ENCODE measurements around the gene OGFOD3. TPM values are rescaled to one million over a fixed set of nuclear protein-coding genes. Genes with fewer than 3 reads are reported as not detected.

The OGFOD3 gene, protein sequence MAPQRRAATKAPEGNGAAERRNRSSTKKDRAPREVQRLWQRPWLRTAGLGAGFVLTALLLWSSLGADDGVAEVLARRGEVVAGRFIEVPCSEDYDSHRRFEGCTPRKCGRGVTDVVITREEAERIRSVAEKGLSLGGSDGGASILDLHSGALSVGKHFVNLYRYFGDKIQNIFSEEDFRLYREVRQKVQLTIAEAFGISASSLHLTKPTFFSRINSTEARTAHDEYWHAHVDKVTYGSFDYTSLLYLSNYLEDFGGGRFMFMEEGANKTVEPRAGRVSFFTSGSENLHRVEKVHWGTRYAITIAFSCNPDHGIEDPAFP
- 18.0 to 26.1 TPM (median 23.2 TPM) in 5 replicates for total RNA-seq (2022; extraction: Qiagen RNA extraction)

DNA sequence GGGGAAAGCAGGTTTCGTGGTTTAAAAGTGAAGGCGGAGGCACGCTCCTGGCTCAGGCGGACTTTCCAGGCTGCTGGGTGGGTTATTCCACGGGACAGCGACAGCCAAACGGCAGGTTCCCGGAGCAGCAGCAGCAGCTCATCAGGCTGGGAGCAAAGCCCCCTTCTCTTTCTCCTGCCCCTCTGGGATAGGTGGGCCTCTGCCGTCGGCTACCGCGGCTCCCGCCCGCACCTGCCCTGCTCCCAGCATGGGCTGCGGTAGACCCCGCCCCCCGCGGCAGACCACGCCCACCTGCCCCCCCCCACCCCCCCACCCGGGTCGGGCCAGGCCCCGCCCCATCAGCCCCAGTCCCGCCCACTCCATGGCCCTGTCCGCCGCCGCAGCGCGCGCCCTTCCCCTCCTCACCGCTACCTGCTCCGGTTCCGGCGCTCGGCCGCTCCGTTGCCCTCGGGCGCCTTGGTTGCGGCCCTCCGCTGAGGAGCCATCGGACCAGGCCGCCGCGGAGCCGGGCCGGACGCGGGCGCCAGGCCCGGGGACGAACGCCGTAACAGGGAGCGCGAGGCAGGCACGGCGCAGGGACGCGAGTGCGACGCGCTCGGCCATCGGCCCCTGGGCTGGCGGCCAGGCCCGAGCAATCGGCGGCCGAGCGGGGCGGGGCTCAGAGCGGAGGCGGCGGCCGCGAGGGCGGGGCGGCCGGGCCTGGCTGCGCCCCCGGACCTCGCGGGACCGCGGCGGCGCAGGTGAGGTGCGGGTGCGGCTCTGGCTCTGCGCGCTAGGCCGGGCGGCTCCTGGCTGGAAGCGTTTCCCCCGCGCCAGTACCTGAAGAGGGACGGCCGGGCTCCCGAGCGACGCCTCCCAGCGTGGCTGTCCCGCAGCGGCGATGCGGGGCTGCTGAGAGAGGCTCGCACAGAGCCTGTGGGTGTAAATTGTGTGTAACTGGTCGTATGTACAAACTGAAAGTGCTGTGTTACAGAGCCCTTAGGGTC, at the start of gene OGFOD3, which contains the start of gene HEXD:
Gene OGFOD3 (minus strand): TSS at position 586 of the 986 bp plus-strand sequence. CDS start 101 bp downstream, at position 485.
Gene HEXD (plus strand): TSS at position 347 of the 986 bp plus-strand sequence. CDS start 1,453 bp downstream, outside the sequence.

DNA sequence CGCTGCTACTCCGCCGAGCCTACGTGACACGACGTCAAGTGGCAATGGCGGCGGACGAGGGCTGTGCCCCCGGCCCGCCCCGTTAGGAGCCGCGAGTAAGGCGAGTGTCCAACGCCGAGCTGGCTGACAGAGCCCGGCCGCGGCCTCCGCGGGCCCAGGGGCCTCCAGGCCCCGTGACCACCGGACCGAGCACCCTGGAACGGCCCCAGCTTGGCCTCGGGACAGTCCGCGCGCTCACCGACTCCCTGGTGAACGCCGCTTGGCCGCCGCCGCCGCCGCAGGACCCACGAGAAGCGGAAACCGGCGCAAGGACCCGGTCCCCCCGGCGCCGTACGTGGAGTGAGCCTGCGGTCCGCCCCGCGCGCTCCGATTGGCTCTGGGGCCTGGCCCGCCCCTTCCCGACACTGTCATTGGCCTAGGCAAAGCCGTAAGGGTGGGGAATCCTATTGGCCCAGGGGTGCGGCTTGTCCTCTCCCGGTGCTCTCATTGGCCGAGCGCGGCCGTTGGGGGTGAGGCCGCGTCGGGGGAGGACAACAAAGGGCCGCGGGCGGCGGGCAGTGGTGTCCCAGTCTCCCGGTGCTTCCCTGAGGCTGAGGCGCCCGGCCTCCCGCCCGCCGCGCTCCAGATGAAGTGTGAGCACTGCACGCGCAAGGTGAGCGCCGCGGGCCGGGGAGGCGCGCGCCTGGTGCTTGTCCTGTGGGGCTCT, 39.9 kb upstream of the OGFOD3 start, which contains the start of gene NARF:
Gene NARF (plus strand): TSS at position 563 of the 706 bp plus-strand sequence. CDS start 63 bp downstream, at position 626.

DNA sequence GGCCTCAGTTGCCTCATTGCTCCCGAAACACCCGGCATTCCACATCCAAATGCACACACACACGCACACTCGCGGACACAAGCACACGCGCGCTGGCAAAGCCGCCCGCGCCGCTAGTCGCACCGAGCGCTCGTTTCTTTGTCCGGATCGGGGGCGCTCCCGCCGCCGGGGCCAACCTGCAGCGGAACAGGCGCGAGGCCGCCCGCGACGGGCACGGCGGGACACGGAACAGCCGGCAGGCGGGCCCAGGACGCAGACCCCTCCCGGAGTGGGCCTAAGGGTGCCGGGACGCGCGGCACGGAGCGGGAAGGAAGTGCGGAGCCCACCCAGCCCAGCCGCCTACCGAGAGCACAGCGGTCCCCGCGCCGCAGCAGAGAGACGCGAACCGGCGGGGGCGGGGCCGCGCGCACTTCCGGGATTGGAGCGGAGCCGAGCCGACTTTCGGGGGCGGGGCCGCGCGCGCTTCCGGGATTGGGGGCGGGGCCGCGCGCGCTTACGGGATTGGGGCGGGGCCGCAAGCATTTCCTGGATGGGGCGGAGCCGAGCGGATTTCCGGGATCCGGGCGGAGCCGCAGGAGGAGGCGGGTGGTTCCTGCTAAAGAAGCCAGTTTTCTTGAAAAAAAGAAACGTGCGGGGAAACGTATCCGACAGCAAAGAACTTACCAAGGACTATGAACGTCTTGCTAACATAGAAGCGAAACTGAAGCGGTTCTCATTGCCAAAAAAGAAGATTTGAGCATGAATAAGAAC, 32.1 kb upstream of the OGFOD3 start, which contains the start of gene CYBC1:
Gene CYBC1 (minus strand): TSS at position 396 of the 750 bp plus-strand sequence. CDS start 1,498 bp downstream, outside the sequence.

DNA sequence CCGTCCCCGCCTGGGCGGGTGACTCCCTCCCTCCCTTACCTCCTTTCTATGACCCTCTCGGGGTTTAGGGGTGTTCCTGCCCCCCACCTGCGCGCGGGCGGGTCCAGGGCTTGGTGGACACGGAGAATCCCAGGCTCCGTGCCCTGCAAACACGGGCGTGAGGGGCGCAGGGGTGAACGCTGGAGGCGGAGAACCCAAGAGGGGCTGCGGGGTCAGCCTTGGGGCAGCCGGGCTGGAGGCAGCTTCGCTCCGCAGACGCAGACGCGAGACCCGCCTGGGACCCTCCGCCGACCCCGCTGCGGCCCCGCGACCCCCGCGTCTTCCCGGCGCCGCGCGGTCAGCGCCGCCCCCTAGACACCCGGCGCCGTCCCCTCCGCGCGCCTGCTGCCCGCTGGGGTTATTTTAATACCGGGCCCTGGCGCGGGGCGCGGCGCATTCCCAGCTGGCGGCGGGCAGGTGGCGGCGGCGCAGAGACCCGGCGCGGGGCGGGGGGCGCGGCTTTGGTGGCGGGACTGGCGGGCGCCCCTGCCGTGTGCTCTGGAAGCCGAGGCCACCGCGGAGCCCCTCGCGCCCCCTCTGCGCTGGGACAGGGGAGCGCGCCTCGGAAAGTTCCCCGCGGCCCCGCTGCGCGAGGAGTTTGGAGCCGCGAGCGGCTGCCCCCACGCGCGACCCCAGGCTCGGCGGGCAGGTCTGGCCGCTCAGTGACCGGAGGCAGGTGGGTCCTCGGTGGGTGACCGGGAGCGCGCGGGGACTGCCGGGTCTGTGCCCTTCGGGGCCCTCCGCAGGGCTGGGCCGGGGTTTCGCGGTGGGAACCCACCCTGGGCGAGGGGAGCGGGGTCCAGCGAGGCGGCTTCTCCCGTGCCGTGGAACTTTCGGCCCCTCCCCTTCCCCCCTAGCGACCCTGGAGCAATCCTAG, 46.8 kb downstream of the OGFOD3 start, which contains the start of gene UTS2R:
Gene UTS2R (plus strand): TSS at position 433 of the 916 bp plus-strand sequence. CDS start 2,560 bp downstream, outside the sequence.

DNA sequence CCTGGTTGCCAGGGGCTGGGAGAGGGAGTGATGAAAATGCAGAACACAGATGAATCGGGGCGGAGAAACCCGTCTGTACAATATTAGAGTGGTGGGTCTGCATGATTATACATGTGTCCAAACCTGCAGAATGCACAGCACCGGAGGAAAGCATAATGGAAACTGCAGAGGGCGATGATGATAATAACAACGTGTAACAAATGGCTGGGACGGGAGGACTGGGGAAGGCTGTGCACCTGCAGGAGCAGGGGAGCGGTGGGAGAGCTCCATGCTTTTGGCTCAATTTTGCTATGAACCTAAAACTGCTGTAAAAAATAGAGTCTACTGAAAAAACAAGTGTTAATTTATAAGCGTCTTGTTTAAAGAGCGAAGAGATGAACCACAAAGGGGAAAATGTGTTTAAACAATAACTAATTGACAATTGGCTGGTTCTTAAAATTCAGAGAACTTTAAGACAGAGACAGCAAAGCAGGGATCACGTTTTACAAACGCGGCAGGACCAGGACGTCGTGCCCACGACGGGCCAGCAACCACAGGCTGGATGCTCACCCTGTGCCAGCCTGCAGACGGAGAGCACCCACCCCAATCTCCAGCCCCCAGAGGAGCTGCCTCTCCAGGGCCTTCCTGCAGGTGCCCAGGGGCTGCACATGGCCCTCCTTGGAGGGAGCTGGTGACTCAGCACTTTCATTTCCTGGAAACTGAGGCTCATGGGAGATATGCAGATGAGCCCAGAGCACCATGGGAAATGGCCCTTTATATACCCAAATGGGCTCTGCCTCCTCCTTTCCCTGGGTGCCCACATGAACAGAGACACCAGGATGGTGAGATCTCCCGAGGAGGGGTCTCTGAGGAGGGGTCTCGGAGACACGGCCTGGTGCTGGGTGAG, 59.7 kb downstream of the OGFOD3 start, which contains the start of gene TEX19:
Gene TEX19 (plus strand): TSS at position 783 of the 886 bp plus-strand sequence. CDS start 2,904 bp downstream, outside the sequence.

Other genes starting within 250 kb of the OGFOD3 start
- gene CCDC57, start 205.7 kb downstream of the OGFOD3 start, total RNA-seq (2022; extraction: Qiagen RNA extraction), result 16.5 to 28.0 TPM (median 23.8 TPM) in 5 replicates
- 122 to 172 TPM (median 152 TPM) in 5 replicates for gene SLC16A3, start 189.5 kb downstream of the OGFOD3 start, total RNA-seq (2022; extraction: Qiagen RNA extraction)
- gene CSNK1D, start 144.9 kb downstream of the OGFOD3 start, total RNA-seq (2022; extraction: Qiagen RNA extraction), result 191 to 263 TPM (median 245 TPM) in 5 replicates
- gene CD7, start 101.0 kb downstream of the OGFOD3 start, total RNA-seq (2022; extraction: Qiagen RNA extraction), result 0.08 to 0.22 TPM (median 0.15 TPM) in 5 replicates
- gene SECTM1, start 84.8 kb downstream of the OGFOD3 start, total RNA-seq (2022; extraction: Qiagen RNA extraction), result 1.3 to 2.5 TPM (median 2.3 TPM) in 5 replicates
- gene TEX19, start 59.3 kb downstream of the OGFOD3 start, total RNA-seq (2022; extraction: Qiagen RNA extraction), result 0.26 to 0.53 TPM (median 0.37 TPM) in 5 replicates
- gene UTS2R, start 46.8 kb downstream of the OGFOD3 start, total RNA-seq (2022; extraction: Qiagen RNA extraction), result 0.06 TPM in 2 of 5 replicates, not detected in the others
- gene HEXD, start 239 bp downstream of the OGFOD3 start, total RNA-seq (2022; extraction: Qiagen RNA extraction), result 10.1 to 14.1 TPM (median 13.0 TPM) in 5 replicates
- 45.9 to 65.3 TPM (median 58.7 TPM) in 5 replicates for gene CYBC1, start 32.2 kb upstream of the OGFOD3 start, total RNA-seq (2022; extraction: Qiagen RNA extraction)
- 45.1 to 52.5 TPM (median 49.4 TPM) in 5 replicates for gene NARF, start 40.2 kb upstream of the OGFOD3 start, total RNA-seq (2022; extraction: Qiagen RNA extraction)
- gene FOXK2, start 101.1 kb upstream of the OGFOD3 start, total RNA-seq (2022; extraction: Qiagen RNA extraction), result 41.7 to 62.8 TPM (median 60.0 TPM) in 5 replicates
- gene WDR45B, start 229.9 kb upstream of the OGFOD3 start, total RNA-seq (2022; extraction: Qiagen RNA extraction), result 89.2 to 98.0 TPM (median 95.1 TPM) in 5 replicates

Data from A549 treated with dexamethasone at 1 μM for 4 hours (cell line).